HG03571 (cell line): ENCODE results near the gene AHCYL2.
"Not testable (repeated sequence)": the region's sequence is repeated elsewhere in the genome, so short reads cannot be mapped to it uniquely, and the experiment has no call there.

Experiments
- ATAC-seq: cut with Tn5 transposase; IDR thresholded peaks from one replicate; pipeline ENCODE4 v1.9.1; 2021; ENCODE audit not compliant: unreplicated experiment

The AHCYL2 gene

GRCh38 chr7:129376778-129377700 is 152.2 kb downstream of the AHCYL2 start:
- ATAC-seq = no peak

GRCh38 chr7:129381710-129382484 is 157.1 kb downstream of the AHCYL2 start:
- ATAC-seq = no peak

GRCh38 chr7:129383542-129384132 is 158.8 kb downstream of the AHCYL2 start:
- ATAC-seq = no peak

- ATAC-seq = no peak
These were observed 160.3 kb downstream of the AHCYL2 start for GRCh38 chr7:129385116-129385515.

GRCh38 chr7:129385598-129385997 is 160.8 kb downstream of the AHCYL2 start:
- ATAC-seq = no peak

GRCh38 chr7:129386506-129386905 is 161.7 kb downstream of the AHCYL2 start:
- no peak for ATAC-seq

- no peak for ATAC-seq
These were observed 162.7 kb downstream of the AHCYL2 start for GRCh38 chr7:129387537-129387936.

- no peak for ATAC-seq
These were observed 163.7 kb downstream of the AHCYL2 start for GRCh38 chr7:129388333-129389098.

GRCh38 chr7:129389829-129390228 is 165.0 kb downstream of the AHCYL2 start:
- ATAC-seq = no peak

- no peak for ATAC-seq
These were observed 165.5 kb downstream of the AHCYL2 start for GRCh38 chr7:129390314-129390713.

GRCh38 chr7:129391546-129392171 is 166.8 kb downstream of the AHCYL2 start:
- ATAC-seq = no peak

- no peak for ATAC-seq
These were observed 168.4 kb downstream of the AHCYL2 start for GRCh38 chr7:129393255-129393654.

GRCh38 chr7:129394101-129394500 is 169.3 kb downstream of the AHCYL2 start:
- ATAC-seq = no peak

GRCh38 chr7:129394982-129395914 is 170.4 kb downstream of the AHCYL2 start:
- no peak for ATAC-seq

- ATAC-seq = no peak
These were observed 176.6 kb downstream of the AHCYL2 start for GRCh38 chr7:129401228-129401966.

GRCh38 chr7:129401967-129402860 is 177.4 kb downstream of the AHCYL2 start:
- peak; percentile 58 for ATAC-seq

- ATAC-seq = no peak
These were observed 180.7 kb downstream of the AHCYL2 start for GRCh38 chr7:129405527-129405926.

- not testable (repeated sequence) for ATAC-seq
These were observed 185.4 kb downstream of the AHCYL2 start for GRCh38 chr7:129410238-129410637.
